22Rv1 (cell line): ENCODE results near the gene NFATC1.

ENCODE experiments used
- ZFX ChIP-seq: fragments of 450-650 bp; IDR thresholded peaks from 2 replicates; pipeline ENCODE4 v1.6.1; 2017; ENCODE audit warnings: antibody characterized with exemption, borderline replicate concordance
- TF ChIP-seq, protein P1 (sequence below): fragments of 450-650 bp; IDR thresholded peaks from 2 replicates; pipeline ENCODE4 v1.5.1; 2017; ENCODE audit warnings: mild to moderate bottlenecking

- TF ChIP-seq, protein P1, sequence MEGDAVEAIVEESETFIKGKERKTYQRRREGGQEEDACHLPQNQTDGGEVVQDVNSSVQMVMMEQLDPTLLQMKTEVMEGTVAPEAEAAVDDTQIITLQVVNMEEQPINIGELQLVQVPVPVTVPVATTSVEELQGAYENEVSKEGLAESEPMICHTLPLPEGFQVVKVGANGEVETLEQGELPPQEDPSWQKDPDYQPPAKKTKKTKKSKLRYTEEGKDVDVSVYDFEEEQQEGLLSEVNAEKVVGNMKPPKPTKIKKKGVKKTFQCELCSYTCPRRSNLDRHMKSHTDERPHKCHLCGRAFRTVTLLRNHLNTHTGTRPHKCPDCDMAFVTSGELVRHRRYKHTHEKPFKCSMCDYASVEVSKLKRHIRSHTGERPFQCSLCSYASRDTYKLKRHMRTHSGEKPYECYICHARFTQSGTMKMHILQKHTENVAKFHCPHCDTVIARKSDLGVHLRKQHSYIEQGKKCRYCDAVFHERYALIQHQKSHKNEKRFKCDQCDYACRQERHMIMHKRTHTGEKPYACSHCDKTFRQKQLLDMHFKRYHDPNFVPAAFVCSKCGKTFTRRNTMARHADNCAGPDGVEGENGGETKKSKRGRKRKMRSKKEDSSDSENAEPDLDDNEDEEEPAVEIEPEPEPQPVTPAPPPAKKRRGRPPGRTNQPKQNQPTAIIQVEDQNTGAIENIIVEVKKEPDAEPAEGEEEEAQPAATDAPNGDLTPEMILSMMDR = no peak
- no peak for TF ChIP-seq ZFX
These were observed 108.3 kb downstream of the NFATC1 start for GRCh38 chr18:79504034-79504433.
